Gastroesophageal sphincter (tissue), 3 donors: Measurements from ENCODE around the gene SLC22A5.

Experiments used
- POLR2A ChIP-seq, 2 donors: fragments of 450-650 bp; IDR thresholded peaks; one replicate each; pipeline ENCODE4 v1.6.1; 2017; ENCODE audit warnings: antibody characterized with exemption in 2 of 2, mild to moderate bottlenecking in 2 of 2, moderate library complexity in 1 of 2
- TF ChIP-seq, protein P1 (sequence below), 4 experiments: fragments of 200-600 bp in 2 of 4; fragments of 450-650 bp in 2 of 4; sonication (generic) in 1 of 4; IDR thresholded peaks; one replicate each; pipeline ENCODE4 v1.5.1; 2017 to 2019; ENCODE audit warnings: antibody characterized with exemption in 4 of 4, mild to moderate bottlenecking in 2 of 4, moderate library complexity in 2 of 4

DNA sequence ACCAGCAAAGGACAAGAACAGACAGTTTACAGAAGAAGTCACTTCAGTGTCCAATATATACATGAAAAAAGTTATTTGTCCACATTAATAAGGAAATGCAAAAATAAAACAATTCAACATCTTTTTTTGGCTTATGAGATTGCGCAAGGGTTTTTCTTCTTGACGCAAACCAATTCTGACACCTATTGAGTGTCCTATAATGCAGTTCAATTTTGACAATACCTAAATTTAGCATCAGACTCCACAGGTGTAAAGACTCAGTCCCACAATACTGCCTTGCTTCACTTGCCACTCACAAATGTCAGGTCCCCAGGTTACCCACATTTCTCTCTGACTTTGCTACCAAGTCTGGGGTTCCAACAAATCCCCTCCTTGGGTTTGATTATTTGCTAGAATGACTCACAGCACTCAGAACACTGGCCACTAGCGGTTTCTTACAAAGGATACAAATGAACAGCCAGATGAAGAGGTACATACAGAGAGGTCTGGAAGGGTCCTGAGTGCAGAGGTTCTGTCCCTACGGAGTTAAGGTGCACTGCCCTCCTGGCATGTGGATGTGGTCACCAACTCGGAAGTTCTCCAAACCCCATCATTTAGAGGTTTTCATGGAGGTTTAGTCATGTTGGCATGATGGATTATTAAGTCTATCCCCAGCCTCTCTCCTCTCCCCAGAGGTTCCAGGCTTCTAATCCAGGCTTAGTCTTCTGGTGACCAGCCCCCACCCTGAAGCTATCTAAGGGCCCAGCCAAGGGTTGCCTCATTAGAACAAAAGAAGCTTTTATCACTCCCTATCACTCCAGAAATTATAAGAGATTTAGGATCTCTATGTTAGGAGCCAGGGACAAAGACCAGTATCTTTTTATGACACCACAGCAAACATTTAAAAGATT is 27.0 kb upstream of the SLC22A5 start:
- TF ChIP-seq, protein P1, sequence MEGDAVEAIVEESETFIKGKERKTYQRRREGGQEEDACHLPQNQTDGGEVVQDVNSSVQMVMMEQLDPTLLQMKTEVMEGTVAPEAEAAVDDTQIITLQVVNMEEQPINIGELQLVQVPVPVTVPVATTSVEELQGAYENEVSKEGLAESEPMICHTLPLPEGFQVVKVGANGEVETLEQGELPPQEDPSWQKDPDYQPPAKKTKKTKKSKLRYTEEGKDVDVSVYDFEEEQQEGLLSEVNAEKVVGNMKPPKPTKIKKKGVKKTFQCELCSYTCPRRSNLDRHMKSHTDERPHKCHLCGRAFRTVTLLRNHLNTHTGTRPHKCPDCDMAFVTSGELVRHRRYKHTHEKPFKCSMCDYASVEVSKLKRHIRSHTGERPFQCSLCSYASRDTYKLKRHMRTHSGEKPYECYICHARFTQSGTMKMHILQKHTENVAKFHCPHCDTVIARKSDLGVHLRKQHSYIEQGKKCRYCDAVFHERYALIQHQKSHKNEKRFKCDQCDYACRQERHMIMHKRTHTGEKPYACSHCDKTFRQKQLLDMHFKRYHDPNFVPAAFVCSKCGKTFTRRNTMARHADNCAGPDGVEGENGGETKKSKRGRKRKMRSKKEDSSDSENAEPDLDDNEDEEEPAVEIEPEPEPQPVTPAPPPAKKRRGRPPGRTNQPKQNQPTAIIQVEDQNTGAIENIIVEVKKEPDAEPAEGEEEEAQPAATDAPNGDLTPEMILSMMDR (IDR thresholded peaks at IDR 0.05) = no peak
- TF ChIP-seq POLR2A (IDR thresholded peaks at IDR 0.05) = no peak
